ENCODE results near the gene ST14.

DNA sequence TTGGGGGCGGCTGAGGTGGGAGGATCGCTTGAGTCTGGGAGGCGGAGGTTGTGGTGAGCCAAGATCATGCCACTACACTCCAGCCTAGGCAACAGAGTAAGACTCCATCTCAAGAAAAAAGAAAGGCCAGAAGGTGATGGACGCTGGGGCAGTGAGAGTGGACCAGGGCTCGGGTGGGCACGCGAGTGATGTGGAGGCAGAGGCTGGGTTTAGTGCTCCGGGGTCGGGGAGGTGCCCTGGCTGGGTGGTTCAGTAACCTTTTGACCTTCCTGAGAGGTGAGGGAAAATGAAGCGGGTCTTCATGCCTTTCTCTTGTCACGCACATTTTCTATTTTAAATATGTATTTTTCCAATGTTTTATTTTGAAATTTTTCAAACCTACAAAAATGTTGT is 45.1 kb downstream of the ST14 start:
- TF ChIP-seq, protein P1, sequence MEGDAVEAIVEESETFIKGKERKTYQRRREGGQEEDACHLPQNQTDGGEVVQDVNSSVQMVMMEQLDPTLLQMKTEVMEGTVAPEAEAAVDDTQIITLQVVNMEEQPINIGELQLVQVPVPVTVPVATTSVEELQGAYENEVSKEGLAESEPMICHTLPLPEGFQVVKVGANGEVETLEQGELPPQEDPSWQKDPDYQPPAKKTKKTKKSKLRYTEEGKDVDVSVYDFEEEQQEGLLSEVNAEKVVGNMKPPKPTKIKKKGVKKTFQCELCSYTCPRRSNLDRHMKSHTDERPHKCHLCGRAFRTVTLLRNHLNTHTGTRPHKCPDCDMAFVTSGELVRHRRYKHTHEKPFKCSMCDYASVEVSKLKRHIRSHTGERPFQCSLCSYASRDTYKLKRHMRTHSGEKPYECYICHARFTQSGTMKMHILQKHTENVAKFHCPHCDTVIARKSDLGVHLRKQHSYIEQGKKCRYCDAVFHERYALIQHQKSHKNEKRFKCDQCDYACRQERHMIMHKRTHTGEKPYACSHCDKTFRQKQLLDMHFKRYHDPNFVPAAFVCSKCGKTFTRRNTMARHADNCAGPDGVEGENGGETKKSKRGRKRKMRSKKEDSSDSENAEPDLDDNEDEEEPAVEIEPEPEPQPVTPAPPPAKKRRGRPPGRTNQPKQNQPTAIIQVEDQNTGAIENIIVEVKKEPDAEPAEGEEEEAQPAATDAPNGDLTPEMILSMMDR (IDR thresholded peaks at IDR 0.05), result no peak
- TF ChIP-seq ZFX (IDR thresholded peaks at IDR 0.05; ENCODE audit: borderline replicate concordance), result no peak

Measured in 22Rv1 (cell line).